Keratinocyte (primary cell): ENCODE measurements around the gene EME1. TPM values are rescaled to one million over a fixed set of nuclear protein-coding genes. Genes with fewer than 3 reads are reported as not detected.
"Not testable (repeated sequence)": the region's sequence is repeated elsewhere in the genome, so short reads cannot be mapped to it uniquely, and the experiment has no call there.

Experiments
- DNase-seq: peaks from one replicate; pipeline ENCODE4 v3.0.0-alpha.2; 2011; ENCODE audit warnings: low read depth, missing footprints, low spot score
- FAIRE-seq: peaks from 2 replicates; lab custom pipeline; 2011; peaks lifted over from hg19 to GRCh38; lab: Jason Lieb, UNC
- H2AFZ ChIP-seq: 2 replicates; pipeline ENCODE4 v1.6.0; 2012; ENCODE audit warnings: low read length, control low read depth, inconsistent platforms; ENCODE audit not compliant: control insufficient read depth
- H3K27ac ChIP-seq: 2 replicates; pipeline ENCODE4 v1.5.1; 2011; ENCODE audit warnings: low read length; ENCODE audit not compliant: control insufficient read depth, insufficient read depth
- H3K27me3 ChIP-seq: 3 replicates; pipeline ENCODE4 v1.6.0; 2011; ENCODE audit warnings: low read length; ENCODE audit not compliant: control insufficient read depth, insufficient read depth; ENCODE audit errors: extremely low read depth
- H3K36me3 ChIP-seq, 2 experiments: 2 replicates in 1 of 2; 3 replicates in 1 of 2; pipeline ENCODE4 v1.5.1; 2011; ENCODE audit warnings: low read length in 2 of 2, mild to moderate bottlenecking in 1 of 2; ENCODE audit not compliant: control insufficient read depth in 2 of 2, insufficient read depth in 2 of 2; ENCODE audit errors: extremely low read depth in 1 of 2
- H3K4me1 ChIP-seq: 3 replicates; pipeline ENCODE4 v1.5.1; 2011; ENCODE audit warnings: low read length; ENCODE audit not compliant: control insufficient read depth, insufficient read depth; ENCODE audit errors: extremely low read depth
- H3K4me2 ChIP-seq: 3 replicates; pipeline ENCODE4 v1.6.0; 2011; ENCODE audit warnings: low read depth, low read length; ENCODE audit not compliant: control insufficient read depth, insufficient read depth; ENCODE audit errors: extremely low read depth
- H3K4me3 ChIP-seq, 3 experiments: fragments of 200-600 bp in 1 of 3; sonication (generic) in 1 of 3; 2 replicates in 2 of 3; 3 replicates in 1 of 3; pipeline ENCODE4 v1.5.1; 2011 to 2016; ENCODE audit warnings: low read length in 3 of 3, mild to moderate bottlenecking in 3 of 3, control low read depth in 2 of 3, inconsistent platforms in 1 of 3, low read depth in 1 of 3, mixed read lengths in 1 of 3, mixed run types in 1 of 3, moderate library complexity in 1 of 3; ENCODE audit not compliant: control insufficient read depth in 2 of 3, insufficient read depth in 2 of 3; ENCODE audit errors: extremely low read depth in 1 of 3
- H3K79me2 ChIP-seq: 2 replicates; pipeline ENCODE4 v1.6.0; 2012; ENCODE audit warnings: low read length; ENCODE audit not compliant: control insufficient read depth, insufficient read depth
- H3K9ac ChIP-seq: 3 replicates; pipeline ENCODE4 v1.6.0; 2011; ENCODE audit warnings: low read length; ENCODE audit not compliant: control insufficient read depth, insufficient read depth; ENCODE audit errors: extremely low read depth
- H3K9me1 ChIP-seq: 3 replicates; pipeline ENCODE4 v1.6.0; 2011; ENCODE audit warnings: low read length; ENCODE audit not compliant: control insufficient read depth, insufficient read depth; ENCODE audit errors: extremely low read depth
- H3K9me3 ChIP-seq: 2 replicates; pipeline ENCODE4 v1.5.1; 2012; ENCODE audit warnings: low read depth, low read length; ENCODE audit not compliant: control insufficient read depth
- H4K20me1 ChIP-seq: 3 replicates; pipeline ENCODE4 v1.6.0; 2011; ENCODE audit warnings: low read length; ENCODE audit not compliant: control insufficient read depth, insufficient read depth; ENCODE audit errors: extremely low read depth
- CTCF ChIP-seq, 3 experiments: IDR thresholded peaks in 1 of 3; conservative IDR thresholded peaks in 1 of 3; optimal IDR thresholded peaks in 1 of 3; 2 replicates in 2 of 3; 3 replicates in 1 of 3; pipeline versions ENCODE3 to v1.5.1; 2011; ENCODE audit warnings: low read length in 3 of 3, mild to moderate bottlenecking in 3 of 3, moderate library complexity in 2 of 3, control low read depth in 1 of 3, inconsistent platforms in 1 of 3; ENCODE audit not compliant: insufficient read depth in 2 of 3; ENCODE audit errors: extremely low read depth in 1 of 3
- EZH2 ChIP-seq: IDR thresholded peaks from one replicate; pipeline ENCODE4 v1.6.1; 2012; ENCODE audit warnings: inconsistent platforms, mild to moderate bottlenecking, low read length, moderate library complexity
- dilution Hi-C: fragments of 300-500 bp; cut with MboI; formaldehyde crosslinking; loops from one replicate; pipeline ENCODE4 v1.7.0; 2020; ENCODE audit warnings: low sequenced_read_pairs; ENCODE audit not compliant: extremely low pct_ligation_motif_present
- polyA plus RNA-seq, 5 experiments: library from polyadenylated mRNA; depleted of rRNA in 3 of 5; stranded (reverse) in 3 of 5; stranded (forward) in 1 of 5; unstranded in 1 of 5; fragments of >200 nt; gene quantifications; 1 replicate in 1 of 5; 2 replicates in 3 of 5; 3 replicates in 1 of 5; pipeline versions ENCODE4 v1.2.1 to v1.2.3, GENCODE V29; 2011 to 2012; ENCODE audit warnings: missing spikeins in 2 of 5, low read depth in 1 of 5, low replicate concordance in 1 of 5

The EME1 gene
- polyA plus RNA-seq, 1 donor (not counting 4 experiments of a cell fraction or from before 2014, with no cell fraction given), result 4.7 TPM

- no peak overlapping the region for H3K4me3 ChIP-seq
- H3K36me3 ChIP-seq, result no peaks in the 10 kb centered on the region
- H3K9me3 ChIP-seq, result no peaks in the 10 kb centered on the region
- H3K9ac ChIP-seq, result no peak overlapping the region
- H3K4me2 ChIP-seq, result no peak overlapping the region
- TF ChIP-seq CTCF (optimal IDR thresholded peaks at IDR 0.05 in 1 of 3, IDR thresholded peaks at IDR 0.05 in 1 of 3, conservative IDR thresholded peaks at IDR 0.05 in 1 of 3; ENCODE audit: extremely low read depth in 1 of 3, insufficient read depth in 2 of 3, low read length in 3 of 3) (no peak), EZH2 (no peak)
- H4K20me1 ChIP-seq, result no peaks in the 10 kb centered on the region
- no peaks in the 10 kb centered on the region for H3K79me2 ChIP-seq
- H3K4me1 ChIP-seq, result no peaks in the 10 kb centered on the region
- no peaks in the 10 kb centered on the region for H3K9me1 ChIP-seq
- DNase-seq, result no peak
- dilution Hi-C loops, result no loop called here
- H2AFZ ChIP-seq, result no peak overlapping the region
- H3K27me3 ChIP-seq, result no peaks in the 10 kb centered on the region
- FAIRE-seq, result no peak
- H3K27ac ChIP-seq, result no peak overlapping the region
Observed at GRCh38 chr17:50412188-50412732, 39.2 kb downstream of the EME1 start.

DNA sequence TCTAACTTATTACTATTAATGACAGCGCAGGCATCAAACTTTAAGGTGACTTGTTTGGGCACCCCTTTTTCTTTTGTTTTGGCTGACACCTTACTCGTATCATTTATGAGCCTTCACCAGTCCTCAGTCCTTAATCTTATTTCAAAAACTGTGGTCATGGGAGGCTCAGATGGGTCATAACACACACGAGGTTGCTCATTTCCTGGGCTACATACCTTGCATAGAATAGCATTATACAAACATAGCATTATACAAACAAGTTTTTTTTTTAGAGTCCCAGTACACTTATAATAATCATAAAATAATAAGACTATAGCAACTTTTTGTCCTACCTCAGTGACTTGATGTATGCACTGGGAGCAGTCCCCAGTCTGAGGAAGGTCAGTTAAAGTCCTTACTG is 41.8 kb downstream of the EME1 start:
- no peaks in the 10 kb centered on the region for H3K4me1 ChIP-seq
- no peak overlapping the region for H3K4me3 ChIP-seq
- H3K79me2 ChIP-seq, result no peaks in the 10 kb centered on the region
- H3K27ac ChIP-seq, result no peak overlapping the region
- dilution Hi-C loops, result no loop called here
- no peaks in the 10 kb centered on the region for H3K9me1 ChIP-seq
- TF ChIP-seq CTCF (optimal IDR thresholded peaks at IDR 0.05 in 1 of 3, IDR thresholded peaks at IDR 0.05 in 1 of 3, conservative IDR thresholded peaks at IDR 0.05 in 1 of 3; ENCODE audit: extremely low read depth in 1 of 3, insufficient read depth in 2 of 3, low read length in 3 of 3), result no peak
- no peak for TF ChIP-seq EZH2
- DNase-seq (no peak), FAIRE-seq (peak; percentile 26)
- H3K36me3 ChIP-seq, result no peaks in the 10 kb centered on the region
- no peak overlapping the region for H3K9ac ChIP-seq
- no peak overlapping the region for H2AFZ ChIP-seq
- H3K4me2 ChIP-seq, result no peak overlapping the region
- no peaks in the 10 kb centered on the region for H3K27me3 ChIP-seq
- H4K20me1 ChIP-seq, result no peaks in the 10 kb centered on the region
- H3K9me3 ChIP-seq, result no peaks in the 10 kb centered on the region

GRCh38 chr17:50419577-50419976 is 46.5 kb downstream of the EME1 start:
- H3K27ac ChIP-seq, H3K9me3 ChIP-seq, H3K79me2 ChIP-seq, H2AFZ ChIP-seq, H3K4me2 ChIP-seq, H3K36me3 ChIP-seq, H4K20me1 ChIP-seq, H3K9me1 ChIP-seq, H3K9ac ChIP-seq, DNase-seq, H3K27me3 ChIP-seq, FAIRE-seq, H3K4me3 ChIP-seq, dilution Hi-C loops: not testable (repeated sequence)
- peaks cover 22% of the 10 kb centered on the region for H3K4me1 ChIP-seq
